ENCODE measurements around the gene CBX8. TPM values are rescaled to one million over a fixed set of nuclear protein-coding genes. Genes with fewer than 3 reads are reported as not detected.

The CBX8 gene
- 1 to 10 TPM; 4.0 to 6.5 TPM for total RNA-seq
- long read RNA-seq, partial matches to known transcripts = 0 of 2 reads
- long read RNA-seq, other reads (novel, unspliced or antisense) = 0 of 2 reads

DNA sequence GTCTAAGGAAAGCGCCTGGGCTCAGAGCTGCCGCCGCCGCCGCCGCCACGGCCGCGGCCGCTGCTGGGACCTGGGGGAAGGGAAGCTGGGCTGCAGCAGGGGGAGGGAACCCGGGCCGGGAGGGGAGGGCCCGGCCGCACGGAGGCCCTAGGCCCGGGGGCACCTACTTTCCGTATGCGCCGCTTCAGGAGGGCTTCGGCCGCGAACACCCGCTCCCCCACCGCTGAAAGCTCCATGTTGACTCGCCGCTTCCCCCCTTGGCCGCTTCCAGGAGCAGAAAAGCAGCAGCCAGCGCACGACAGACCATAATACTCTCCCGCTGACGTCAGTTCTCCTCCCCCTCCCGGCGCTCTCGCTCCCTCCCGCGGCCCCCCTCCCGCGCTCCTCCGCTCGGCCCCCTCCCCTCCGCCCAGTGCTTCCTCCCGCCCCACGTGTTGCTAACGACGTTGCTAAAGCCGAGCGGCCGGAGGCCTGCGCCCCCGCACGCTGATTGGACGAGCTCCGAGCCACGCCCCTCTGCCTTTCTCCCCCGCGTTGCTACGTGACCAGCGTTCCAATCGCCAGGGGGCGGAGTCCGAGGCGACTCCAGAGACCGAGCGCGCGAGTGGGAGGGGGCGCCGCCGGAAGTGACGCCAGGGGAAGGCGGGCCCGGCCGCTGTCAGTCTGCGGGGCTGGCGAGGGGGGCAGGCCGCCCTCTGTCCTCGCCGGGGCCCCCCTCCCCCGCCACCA lies at the start of gene CBX8:
Gene CBX8 (minus strand): TSS at position 315 of the 729 bp plus-strand sequence. CDS start 79 bp downstream, at position 236.
- ATAC-seq = peak; percentile 87
- peak; percentile 100 for DNase-seq
- intact Hi-C loops (cut with DNase I, micrococcal nuclease) = no loop called here

- intact Hi-C loops (cut with DNase I, micrococcal nuclease) = no loop called here
- DNase-seq (peak; percentile 57 to 66), ATAC-seq (peak; percentile 72)
Measured at GRCh38 chr17:79845601-79845949, 48.7 kb upstream of the CBX8 start.

DNA sequence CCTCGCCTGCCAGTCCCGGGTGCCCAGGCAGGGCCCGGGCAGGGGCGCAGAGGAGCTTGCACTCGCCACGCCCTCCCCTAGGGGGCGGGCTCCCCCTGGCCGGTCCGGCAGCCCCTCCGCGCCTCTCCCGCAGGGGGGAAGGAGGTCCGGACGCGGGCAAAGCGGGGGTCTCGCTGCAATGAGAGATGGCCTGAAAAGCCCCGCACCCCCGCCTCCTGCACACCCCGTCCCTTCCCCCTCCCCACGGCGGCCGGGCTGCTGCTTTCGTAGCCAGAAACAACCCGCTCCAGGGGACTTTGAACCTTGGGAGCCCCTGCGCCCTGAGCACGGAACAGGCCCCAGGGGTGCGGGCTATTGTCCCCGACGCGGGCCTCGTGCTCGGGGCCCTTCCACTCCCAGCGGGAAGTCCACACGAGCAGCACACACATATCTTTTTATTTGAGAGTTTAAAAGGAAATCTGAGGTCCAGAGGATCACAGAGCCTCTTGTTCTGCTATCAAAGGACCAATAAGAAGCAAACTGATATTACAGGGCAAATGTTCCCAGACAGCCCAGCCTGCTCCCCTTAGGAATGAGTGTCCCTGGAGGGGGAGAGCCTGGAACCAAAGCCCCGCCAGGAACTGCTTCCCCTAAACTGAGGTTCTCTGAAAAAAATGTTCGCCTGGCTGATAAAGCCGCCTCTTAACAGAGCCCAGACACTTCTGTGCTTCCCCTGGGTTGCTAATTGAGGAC lies 48.2 kb upstream of the CBX8 start:
- DNase-seq (peak; percentile 51 to 69), ATAC-seq (peak; percentile 62)
- intact Hi-C loops (cut with DNase I, micrococcal nuclease) = loop anchor here in 1 of 2 donors (5.0 kb wide), 1 partner anchor 38 kb away; no protein-coding TSS in a partner anchor

GRCh38 chr17:79843816-79844800 lies 47.2 kb upstream of the CBX8 start:
- intact Hi-C loops (cut with DNase I, micrococcal nuclease) = loop anchor here in 1 of 2 donors (5.0 kb wide), 1 partner anchor 37 kb away; no protein-coding TSS in a partner anchor
- DNase-seq (peak; percentile 57 to 65), ATAC-seq (peak; percentile 44)

- no peak for ATAC-seq
- DNase-seq = peak in 1 of 2 donors; percentile 59
Measured at GRCh38 chr17:79843474-79843815, 46.6 kb upstream of the CBX8 start.

DNA sequence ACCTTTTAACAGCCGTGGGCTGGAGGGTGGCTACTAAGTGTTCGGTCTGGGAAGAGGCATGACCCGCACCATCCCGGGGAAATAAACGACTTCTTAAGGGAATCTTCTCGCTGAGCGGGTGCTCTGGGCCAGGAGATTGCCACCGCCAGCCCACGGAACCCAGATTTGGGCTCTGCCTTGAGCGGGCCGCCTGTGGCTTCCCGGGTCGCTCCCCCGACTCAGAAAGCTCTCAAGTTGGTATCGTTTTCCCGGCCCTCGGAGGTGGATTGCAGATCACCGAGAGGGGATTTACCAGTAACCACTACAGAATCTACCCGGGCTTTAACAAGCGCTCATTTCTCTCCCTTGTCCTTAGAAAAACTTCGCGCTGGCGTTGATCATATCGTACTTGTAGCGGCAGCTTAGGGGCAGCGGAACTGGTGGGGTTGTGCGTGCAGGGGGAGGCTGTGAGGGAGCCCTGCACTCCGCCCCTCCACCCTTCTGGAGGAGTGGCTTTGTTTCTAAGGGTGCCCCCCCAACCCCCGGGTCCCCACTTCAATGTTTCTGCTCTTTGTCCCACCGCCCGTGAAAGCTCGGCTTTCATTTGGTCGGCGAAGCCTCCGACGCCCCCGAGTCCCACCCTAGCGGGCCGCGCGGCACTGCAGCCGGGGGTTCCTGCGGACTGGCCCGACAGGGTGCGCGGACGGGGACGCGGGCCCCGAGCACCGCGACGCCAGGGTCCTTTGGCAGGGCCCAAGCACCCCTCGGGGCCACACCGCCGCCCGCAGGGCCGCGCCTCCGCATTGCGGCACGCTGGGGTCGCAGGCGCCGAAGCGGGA lies 46.0 kb upstream of the CBX8 start:
- DNase-seq (peak in 1 of 2 donors; percentile 27), ATAC-seq (no peak)
- intact Hi-C loops (cut with DNase I, micrococcal nuclease) = loop anchor here in 1 of 2 donors (5.0 kb wide), 1 partner anchor 36 kb away; no protein-coding TSS in a partner anchor

More at GRCh38 chr17:79843474-79843815, 46.6 kb upstream of the CBX8 start:
- intact Hi-C loops (cut with DNase I, micrococcal nuclease) = loop anchor here in 1 of 2 donors (5.0 kb wide), 1 partner anchor 36 kb away; no protein-coding TSS in a partner anchor

GRCh38 chr17:79842136-79842655 lies 45.3 kb upstream of the CBX8 start:
- intact Hi-C loops (cut with DNase I, micrococcal nuclease) = loop anchor here in 1 of 2 donors (5.0 kb wide), 1 partner anchor 35 kb away; no protein-coding TSS in a partner anchor
- ATAC-seq (no peak), DNase-seq (no peak)

DNA sequence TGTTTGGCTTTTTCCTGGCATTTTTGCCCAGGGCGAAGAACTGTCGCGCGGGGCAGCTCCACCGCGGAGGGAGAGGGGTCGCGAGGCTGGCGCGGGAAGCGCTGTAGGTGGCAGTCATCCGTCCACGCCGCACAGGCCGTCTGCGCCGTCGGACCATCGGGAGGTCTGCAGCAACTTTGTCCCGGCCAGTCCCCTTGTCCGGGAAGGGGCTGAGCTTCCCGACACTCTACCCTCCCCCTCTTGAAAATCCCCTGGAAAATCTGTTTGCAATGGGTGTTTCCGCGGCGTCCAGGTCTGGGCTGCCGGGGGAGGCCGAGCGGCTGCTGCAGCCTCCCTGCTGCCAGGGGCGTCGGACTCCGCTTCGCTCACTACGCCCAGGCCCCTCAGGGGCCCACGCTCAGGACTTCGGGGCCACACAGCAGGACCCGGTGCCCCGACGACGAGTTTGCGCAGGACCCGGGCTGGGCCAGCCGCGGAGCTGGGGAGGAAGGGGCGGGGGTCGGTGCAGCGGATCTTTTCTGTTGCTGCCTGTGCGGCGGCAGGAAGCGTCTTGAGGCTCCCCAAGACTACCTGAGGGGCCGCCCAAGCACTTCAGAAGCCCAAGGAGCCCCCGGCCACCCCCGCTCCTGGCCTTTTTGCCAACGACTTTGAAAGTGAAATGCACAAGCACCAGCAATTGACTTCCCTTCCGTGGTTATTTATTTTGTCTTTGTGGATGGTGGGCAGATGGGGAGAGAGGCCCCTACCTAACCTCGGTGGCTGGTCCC lies 44.7 kb upstream of the CBX8 start:
- peak in 1 of 2 donors; percentile 19 for DNase-seq
- intact Hi-C loops (cut with DNase I, micrococcal nuclease) = loop anchor here in 1 of 2 donors (5.0 kb wide), 1 partner anchor 34 kb away; no protein-coding TSS in a partner anchor

DNA sequence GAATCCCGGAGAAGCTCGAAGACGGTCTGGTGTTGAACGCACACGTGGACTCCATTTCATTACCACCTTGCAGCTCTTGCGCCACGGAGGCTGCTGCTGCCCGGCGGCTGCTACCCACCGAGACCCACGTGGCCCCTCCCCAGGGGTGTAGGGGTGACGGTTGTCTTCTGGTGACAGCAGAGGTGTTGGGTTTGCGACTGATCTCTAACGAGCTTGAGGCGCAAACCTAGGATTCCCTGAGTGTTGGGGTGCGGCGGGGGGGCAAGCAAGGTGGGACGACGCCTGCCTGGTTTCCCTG lies 44.1 kb upstream of the CBX8 start:
- intact Hi-C loops (cut with DNase I, micrococcal nuclease) = loop anchor here in 1 of 2 donors (5.0 kb wide), 1 partner anchor 34 kb away; no protein-coding TSS in a partner anchor
- DNase-seq (peak in 1 of 2 donors; percentile 26), ATAC-seq (no peak)

More for the DNA sequence above, 44.7 kb upstream of the CBX8 start:
- no peak for ATAC-seq

DNA sequence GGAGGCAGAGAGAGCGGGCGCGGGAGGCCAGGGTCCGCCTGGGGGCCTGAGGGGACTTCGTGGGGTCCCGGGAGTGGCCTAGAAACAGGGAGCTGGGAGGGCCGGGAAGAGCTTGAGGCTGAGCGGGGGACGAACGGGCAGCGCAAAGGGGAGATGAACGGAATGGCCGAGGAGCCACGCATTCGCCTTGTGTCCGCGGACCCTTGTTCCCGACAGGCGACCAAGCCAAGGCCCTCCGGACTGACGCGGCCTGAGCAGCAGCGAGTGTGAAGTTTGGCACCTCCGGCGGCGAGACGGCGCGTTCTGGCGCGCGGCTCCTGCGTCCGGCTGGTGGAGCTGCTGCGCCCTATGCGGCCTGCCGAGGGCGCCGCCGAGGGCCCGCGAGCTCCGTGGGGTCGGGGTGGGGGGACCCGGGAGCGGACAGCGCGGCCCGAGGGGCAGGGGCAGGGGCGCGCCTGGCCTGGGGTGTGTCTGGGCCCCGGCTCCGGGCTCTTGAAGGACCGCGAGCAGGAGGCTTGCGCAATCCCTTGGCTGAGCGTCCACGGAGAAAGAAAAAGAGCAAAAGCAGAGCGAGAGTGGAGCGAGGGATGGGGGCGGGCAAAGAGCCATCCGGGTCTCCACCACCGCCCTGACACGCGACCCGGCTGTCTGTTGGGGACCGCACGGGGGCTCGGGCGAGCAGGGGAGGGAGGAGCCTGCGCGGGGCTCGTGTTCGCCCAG lies 43.6 kb upstream of the CBX8 start:
- ATAC-seq (no peak), DNase-seq (peak; percentile 56 to 58)
- intact Hi-C loops (cut with DNase I, micrococcal nuclease) = loop anchor here in 1 of 2 donors (5.0 kb wide), 1 partner anchor 33 kb away; no protein-coding TSS in a partner anchor

- intact Hi-C loops (cut with DNase I, micrococcal nuclease) = loop anchor here (5.0 kb wide), 2 partner anchors 32 to 37 kb away; no protein-coding TSS in a partner anchor
- peak; percentile 70 for ATAC-seq
- DNase-seq = peak; percentile 96
Measured at GRCh38 chr17:79839356-79840268, 42.7 kb upstream of the CBX8 start, which contains the start of gene CBX4. TSS of gene CBX4 (minus strand) at chr17:79839440. CDS start at chr17:79839251, 189 bp downstream.

DNA sequence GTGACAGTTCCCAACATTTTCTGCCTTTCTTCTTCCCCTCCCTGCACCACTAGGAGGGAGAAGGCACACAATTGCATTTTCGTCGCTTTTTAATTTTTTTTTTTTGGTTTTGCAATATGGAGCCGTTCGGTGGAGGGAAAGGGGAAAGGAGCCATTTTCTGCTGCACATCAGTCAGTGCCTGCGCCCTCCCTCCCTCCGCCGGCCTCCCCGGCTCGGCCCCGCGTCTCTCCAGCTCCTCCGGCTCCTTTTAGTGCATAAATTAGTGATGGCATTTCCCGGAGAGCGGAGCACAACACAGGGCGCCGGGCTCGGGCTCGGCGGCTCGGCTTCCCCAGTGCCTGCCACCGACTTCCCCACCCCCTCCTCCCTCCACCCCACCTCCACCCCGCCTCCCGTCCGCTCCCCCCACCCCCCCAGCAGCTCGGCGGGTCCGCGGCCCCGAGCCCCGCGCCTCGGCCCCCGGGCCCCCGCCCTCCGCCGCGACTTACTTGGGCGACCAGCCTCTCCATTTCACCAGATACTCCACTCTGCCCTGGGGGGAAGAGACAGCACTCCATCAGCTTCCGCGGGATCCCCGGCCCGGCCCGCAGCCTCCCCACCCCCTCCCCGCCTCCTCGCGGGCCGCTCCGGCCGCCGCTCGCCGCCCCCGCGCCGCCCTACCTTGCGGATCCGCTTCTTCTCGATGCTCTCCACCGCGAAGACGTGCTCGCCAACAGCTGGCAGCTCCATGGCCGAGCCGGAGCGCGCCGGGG lies 41.8 kb upstream of the CBX8 start:
- DNase-seq = peak; percentile 53 to 70
- ATAC-seq = peak; percentile 3
- intact Hi-C loops (cut with DNase I, micrococcal nuclease) = loop anchor here in 1 of 2 donors (5.0 kb wide), 1 partner anchor 36 kb away; no protein-coding TSS in a partner anchor

GRCh38 chr17:79837888-79838521 lies 41.1 kb upstream of the CBX8 start:
- intact Hi-C loops (cut with DNase I, micrococcal nuclease) = loop anchor here in 1 of 2 donors (5.0 kb wide), 1 partner anchor 36 kb away; no protein-coding TSS in a partner anchor

More at GRCh38 chr17:79837888-79838521, 41.1 kb upstream of the CBX8 start:
- DNase-seq (peak; percentile 39 to 61), ATAC-seq (no peak)
